Stimulated activated memory B cell treated with anti-CD40 and anti-IgM and Interleukin-4, amounts not matched to agents 10 μg/mL and 1 μg/mL and 100 μg/mL, for 72 hours (primary cell): ENCODE data around the gene MAN1B1.

Experiments used
- ATAC-seq: fragments of 150-1000 bp; cut with Tn5 transposase; 2 replicates; pipeline ENCODE4 v1.10.0; 2021
- H3K27ac Mint-ChIP-seq: one replicate; pipeline ENCODE4 v1.8.0; 2022; ENCODE audit warnings: mild to moderate bottlenecking, mixed read lengths
- H3K27me3 Mint-ChIP-seq: one replicate; pipeline ENCODE4 v1.8.0; 2022; ENCODE audit warnings: mixed read lengths
- H3K36me3 Mint-ChIP-seq: one replicate; pipeline ENCODE4 v1.8.0; 2022; ENCODE audit warnings: mixed read lengths
- H3K4me1 Mint-ChIP-seq: one replicate; pipeline ENCODE4 v1.8.0; 2022; ENCODE audit warnings: mixed read lengths
- H3K4me3 Mint-ChIP-seq: one replicate; pipeline ENCODE4 v1.8.0; 2022; ENCODE audit warnings: mild to moderate bottlenecking, moderate library complexity, mixed read lengths
- H3K9me3 Mint-ChIP-seq: one replicate; pipeline ENCODE4 v1.8.0; 2022; ENCODE audit warnings: mixed read lengths

Gene MAN1B1

DNA sequence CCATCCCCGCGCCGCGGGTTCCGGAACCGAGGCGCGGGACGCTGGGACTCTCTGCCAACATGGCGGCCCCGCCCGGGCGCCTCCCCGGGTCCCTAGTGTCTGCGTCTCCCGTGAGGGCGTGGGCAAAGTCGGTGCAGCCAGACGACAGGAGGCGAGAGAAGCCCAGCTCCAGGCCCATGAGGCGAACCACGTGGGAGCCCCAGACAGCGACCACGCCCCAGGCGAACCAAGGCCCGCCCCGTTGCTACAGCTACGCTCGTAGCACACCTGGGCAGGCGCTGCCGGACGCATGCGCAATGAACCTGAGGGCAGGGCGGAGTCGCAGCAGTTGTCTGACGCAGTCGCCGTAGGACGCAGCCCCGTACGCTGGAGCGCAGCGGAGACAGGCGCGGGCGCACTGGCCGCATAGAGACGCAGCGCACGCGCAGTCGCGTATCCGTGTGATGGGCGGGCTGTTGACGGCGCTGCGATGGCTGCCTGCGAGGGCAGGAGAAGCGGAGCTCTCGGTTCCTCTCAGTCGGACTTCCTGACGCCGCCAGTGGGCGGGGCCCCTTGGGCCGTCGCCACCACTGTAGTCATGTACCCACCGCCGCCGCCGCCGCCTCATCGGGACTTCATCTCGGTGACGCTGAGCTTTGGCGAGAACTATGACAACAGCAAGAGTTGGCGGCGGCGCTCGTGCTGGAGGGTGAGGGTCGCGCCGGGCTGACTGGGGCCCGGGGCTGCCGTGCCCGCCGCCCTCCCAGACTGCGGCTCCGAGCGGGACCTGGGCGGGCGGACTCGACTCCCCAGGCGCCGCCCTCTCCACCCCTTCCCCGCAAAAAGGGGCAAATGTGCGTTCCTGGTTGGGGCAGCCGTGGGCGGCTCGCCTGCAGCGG is at the start of gene MAN1B1:
Gene MAN1B1, plus strand, starts transcription at position 455 of the 878 bp plus-strand sequence. Its CDS starts 15 bp downstream, at position 470.
- H3K36me3 Mint-ChIP-seq, result peaks cover 24% of the 10 kb centered on the region
- H3K27ac Mint-ChIP-seq, result peak within 1 kb of the TSS; percentile 99
- H3K27me3 Mint-ChIP-seq, result no peaks in the 10 kb centered on the region
- peak within 1 kb of the TSS; percentile 91 for H3K4me3 Mint-ChIP-seq
- H3K4me1 Mint-ChIP-seq, result peaks cover 68% of the 10 kb centered on the region
- peak; percentile 91 for ATAC-seq
- no peaks in the 10 kb centered on the region for H3K9me3 Mint-ChIP-seq

DNA sequence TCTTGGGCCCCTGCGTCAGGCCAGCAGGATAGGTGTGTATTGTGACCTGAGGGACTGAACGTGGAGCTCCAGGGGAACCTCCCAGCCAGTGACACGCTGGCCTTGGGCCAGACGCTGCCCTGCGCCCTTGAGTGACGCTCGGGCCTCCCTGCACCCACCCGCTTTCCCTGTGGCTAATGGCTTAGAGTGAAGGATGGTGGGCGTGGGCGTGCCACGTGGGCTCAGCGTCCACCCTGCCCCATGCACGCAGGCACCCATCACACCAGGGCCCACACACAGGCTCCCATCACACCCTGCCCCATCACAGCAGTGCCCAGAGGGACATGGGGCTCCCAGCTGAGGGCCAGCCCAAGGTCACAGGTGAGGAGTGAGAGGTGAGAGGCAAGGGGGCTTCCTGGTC is 49.8 kb upstream of the MAN1B1 start:
- Mint-ChIP-seq H3K27ac (no peak overlapping the region), H3K27me3 (peaks cover 40% of the 10 kb centered on the region), H3K9me3 (no peaks in the 10 kb centered on the region), H3K4me3 (no peak overlapping the region), H3K36me3 (no peaks in the 10 kb centered on the region), H3K4me1 (peaks cover 36% of the 10 kb centered on the region)
- no peak for ATAC-seq

DNA sequence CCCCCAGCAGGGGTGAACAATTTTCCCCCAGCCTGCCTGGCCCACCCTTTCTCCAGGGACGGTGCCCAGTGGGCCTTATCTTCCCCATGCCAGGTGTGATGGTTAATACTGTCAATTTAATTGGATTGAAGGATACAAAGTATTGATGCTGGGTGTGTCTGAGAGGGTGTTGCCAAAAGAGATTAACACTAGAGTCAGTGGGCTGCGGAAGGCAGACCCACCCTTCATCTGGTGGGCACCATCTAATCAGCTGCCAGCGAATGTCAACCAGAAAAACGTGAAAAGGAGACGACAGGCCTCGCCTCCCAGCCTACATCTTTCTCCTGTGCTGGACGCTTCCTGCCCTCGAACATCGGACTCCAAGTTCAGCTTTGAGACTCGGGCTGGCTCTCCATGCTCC is 49.3 kb upstream of the MAN1B1 start:
- H3K4me1 Mint-ChIP-seq, result peaks cover 32% of the 10 kb centered on the region
- no peaks in the 10 kb centered on the region for H3K36me3 Mint-ChIP-seq
- H3K4me3 Mint-ChIP-seq, result no peak overlapping the region
- peaks cover 45% of the 10 kb centered on the region for H3K27me3 Mint-ChIP-seq
- H3K27ac Mint-ChIP-seq, result no peak overlapping the region
- H3K9me3 Mint-ChIP-seq, result no peaks in the 10 kb centered on the region
- ATAC-seq, result no peak

DNA sequence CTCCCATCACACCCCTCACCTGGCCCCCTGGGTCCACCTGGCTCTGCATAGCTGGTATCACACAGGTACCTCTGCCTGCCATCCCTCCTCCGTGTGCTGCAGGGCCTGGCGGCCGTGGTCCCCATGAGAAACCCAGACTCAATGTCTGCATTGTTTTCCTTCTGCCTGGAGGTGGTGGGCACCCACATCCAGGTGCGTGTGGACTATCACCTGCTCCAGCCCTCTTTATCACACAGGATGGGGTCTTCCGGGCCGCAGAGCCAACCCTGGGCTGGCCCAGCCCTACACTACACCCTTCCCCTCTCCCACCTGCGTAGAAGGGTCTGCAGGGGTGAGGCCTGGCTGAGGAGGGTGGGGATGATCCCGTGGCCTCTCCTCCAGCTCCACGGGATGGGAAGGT is 47.9 kb upstream of the MAN1B1 start:
- ATAC-seq, result no peak
- peaks cover 59% of the 10 kb centered on the region for H3K27me3 Mint-ChIP-seq
- H3K36me3 Mint-ChIP-seq, result no peaks in the 10 kb centered on the region
- H3K27ac Mint-ChIP-seq, result no peak overlapping the region
- H3K4me3 Mint-ChIP-seq, result no peak overlapping the region
- peaks cover 17% of the 10 kb centered on the region for H3K4me1 Mint-ChIP-seq
- H3K9me3 Mint-ChIP-seq, result no peaks in the 10 kb centered on the region

DNA sequence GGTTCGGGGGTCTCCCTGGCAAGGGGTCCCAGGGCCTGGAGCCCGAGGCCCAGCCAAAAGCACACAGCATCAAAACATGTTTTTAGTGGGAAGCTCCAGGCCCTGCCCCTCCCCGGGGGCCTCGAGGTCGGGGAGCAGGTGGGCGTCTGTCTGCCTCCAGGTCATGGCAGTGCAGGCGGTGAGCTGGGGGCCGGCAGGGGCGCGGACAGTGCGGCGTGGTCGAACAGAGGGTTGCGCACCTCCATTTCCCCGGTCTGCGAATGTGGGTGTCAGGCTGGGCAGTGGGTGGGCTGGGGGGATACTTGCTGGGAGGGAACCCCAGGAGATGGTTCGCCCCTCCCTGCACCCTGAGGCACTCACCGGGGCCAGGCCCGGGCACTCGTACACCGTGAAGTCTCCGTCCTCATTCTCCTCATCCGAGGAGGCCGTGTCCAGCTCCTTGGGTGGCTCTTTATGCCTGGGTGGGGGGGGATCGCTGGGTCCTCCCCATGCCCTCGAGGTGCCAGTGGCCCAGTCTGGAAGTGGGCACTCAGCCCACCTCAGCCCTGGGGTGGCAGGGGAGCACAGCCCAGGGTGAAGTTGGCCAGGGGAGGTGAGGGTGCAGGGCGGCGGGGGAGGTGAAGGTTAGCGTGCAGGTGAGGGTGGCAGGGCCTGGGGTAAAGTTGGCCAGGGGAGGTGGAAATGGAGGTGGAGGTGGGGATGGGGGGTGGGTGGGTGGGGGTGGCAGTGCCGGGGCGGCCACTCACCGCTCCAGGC is 47.0 kb upstream of the MAN1B1 start:
- Mint-ChIP-seq H3K27ac (no peak overlapping the region), H3K36me3 (no peaks in the 10 kb centered on the region), H3K9me3 (no peaks in the 10 kb centered on the region), H3K4me1 (peaks cover 13% of the 10 kb centered on the region), H3K4me3 (no peak overlapping the region), H3K27me3 (peaks cover 68% of the 10 kb centered on the region)
- no peak for ATAC-seq

DNA sequence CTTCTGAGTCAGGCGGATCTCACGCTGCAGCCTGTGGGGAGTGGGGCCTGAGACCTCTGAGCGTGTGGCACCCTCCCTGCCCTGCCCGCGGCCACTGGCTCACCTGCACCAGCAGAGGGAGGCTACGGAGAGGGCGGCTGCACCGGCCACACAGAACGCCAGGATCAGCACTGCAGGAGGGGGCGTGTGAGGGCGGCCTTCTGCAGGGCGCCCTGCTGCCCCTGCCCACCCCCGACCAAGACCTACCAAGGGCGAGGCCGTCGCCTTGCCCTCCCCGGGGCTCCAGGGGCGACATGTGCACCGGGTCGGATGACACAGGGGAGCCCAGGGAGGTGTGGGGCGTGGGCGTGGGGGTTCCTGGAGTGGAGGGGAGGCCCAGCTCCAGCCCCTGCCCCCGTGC is 46.2 kb upstream of the MAN1B1 start:
- Mint-ChIP-seq H3K9me3 (no peaks in the 10 kb centered on the region), H3K27ac (no peak overlapping the region), H3K27me3 (peaks cover 75% of the 10 kb centered on the region), H3K4me3 (no peak overlapping the region), H3K36me3 (no peaks in the 10 kb centered on the region), H3K4me1 (peaks cover 11% of the 10 kb centered on the region)
- peak; percentile 42 for ATAC-seq

DNA sequence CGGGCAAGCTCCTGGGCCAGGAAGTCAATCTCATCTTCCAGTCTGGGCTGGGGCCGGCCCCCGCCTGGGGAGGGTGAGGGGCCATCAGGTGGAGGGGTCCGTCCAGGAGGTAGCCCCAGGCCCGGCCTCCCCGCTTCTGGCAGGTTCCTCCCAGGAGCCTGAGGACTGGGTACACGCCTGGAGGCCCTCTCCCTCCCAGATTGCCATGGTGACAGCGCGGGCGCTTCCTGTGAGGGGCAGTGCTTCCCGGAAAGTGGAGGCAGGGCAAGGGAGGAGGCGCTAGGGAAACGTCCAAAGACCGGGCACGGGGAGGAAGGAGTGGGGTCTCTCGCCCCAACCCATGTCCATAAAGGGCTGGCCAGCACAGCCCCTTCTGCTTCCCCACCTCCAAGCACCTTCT is 45.7 kb upstream of the MAN1B1 start:
- Mint-ChIP-seq H3K9me3 (no peaks in the 10 kb centered on the region), H3K27ac (no peak overlapping the region), H3K4me1 (peaks cover 11% of the 10 kb centered on the region), H3K27me3 (peaks cover 76% of the 10 kb centered on the region), H3K36me3 (no peaks in the 10 kb centered on the region), H3K4me3 (no peak overlapping the region)
- ATAC-seq, result no peak

DNA sequence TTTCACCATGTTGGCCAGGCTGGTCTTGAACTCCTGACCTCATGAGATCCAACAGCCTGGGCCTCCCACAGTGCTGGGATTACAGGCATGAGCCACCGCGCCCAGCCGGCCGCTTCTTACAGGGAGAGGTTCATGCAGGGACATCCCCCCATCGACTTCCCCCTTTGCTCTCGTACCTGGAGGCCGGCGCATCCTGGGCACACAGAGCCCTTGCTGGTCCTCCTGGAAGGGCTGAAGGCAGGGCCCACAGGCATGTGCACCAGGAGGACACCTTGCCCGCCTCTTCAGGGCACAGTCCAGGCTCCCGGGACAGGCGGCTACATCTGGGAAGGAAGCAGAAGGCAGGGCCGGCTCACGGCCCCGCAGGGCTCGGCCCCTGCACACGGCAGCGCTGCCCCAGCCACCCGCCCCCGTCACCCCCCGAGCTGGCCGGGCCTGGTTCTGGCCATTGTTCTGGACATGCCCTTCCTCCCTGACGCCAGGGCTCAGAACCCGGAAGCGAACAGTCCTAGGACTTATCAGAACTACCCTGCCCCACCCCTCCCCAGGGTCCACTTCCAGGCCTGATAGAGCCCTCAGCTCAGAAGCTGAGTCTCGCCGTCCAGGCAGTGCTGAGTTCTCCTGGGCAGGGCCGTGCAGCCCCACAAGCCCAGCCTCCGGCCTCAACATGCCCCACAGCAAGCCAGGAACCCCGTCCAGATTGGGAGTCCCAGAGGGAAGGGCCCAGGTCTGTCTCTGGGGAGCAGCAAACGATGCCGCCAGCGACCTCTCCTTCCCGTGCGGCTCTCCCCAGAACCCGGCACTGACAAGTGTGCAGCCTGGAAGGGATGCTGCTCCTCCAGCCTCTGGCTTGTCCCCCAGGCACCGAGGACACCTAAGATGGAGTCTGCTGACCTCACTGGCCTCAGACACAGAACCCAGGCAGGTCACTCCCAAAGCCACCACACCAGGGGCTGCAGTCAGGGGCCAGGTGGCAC is 43.7 kb upstream of the MAN1B1 start:
- H3K27me3 Mint-ChIP-seq, result peaks cover 93% of the 10 kb centered on the region
- H3K36me3 Mint-ChIP-seq, result no peaks in the 10 kb centered on the region
- peaks cover 15% of the 10 kb centered on the region for H3K4me1 Mint-ChIP-seq
- H3K9me3 Mint-ChIP-seq, result no peaks in the 10 kb centered on the region
- no peak for ATAC-seq
- no peak overlapping the region for H3K4me3 Mint-ChIP-seq
- H3K27ac Mint-ChIP-seq, result no peak overlapping the region

DNA sequence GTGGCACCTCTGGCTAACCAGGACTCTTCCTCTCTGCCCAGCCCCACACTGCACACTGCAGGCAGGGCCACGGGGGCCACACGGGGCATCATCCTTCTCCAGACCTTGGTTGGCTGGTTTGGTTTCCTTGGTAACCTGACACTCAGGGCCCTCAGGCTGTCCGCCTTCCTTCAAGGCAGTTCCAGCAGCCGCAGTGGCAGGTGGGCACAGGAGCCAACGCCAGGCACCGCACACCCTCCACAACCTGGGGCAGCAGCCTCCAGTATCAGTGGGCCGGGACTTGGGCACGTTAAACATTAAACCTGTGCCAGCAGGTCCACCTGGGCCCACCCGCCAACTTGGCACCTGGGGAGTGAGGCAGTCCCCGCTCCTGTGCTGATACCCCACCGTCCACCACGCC is 42.7 kb upstream of the MAN1B1 start:
- Mint-ChIP-seq H3K27ac (no peak overlapping the region), H3K36me3 (no peaks in the 10 kb centered on the region), H3K4me1 (peaks cover 15% of the 10 kb centered on the region), H3K9me3 (no peaks in the 10 kb centered on the region), H3K4me3 (no peak overlapping the region), H3K27me3 (peaks cover 89% of the 10 kb centered on the region)
- no peak for ATAC-seq

DNA sequence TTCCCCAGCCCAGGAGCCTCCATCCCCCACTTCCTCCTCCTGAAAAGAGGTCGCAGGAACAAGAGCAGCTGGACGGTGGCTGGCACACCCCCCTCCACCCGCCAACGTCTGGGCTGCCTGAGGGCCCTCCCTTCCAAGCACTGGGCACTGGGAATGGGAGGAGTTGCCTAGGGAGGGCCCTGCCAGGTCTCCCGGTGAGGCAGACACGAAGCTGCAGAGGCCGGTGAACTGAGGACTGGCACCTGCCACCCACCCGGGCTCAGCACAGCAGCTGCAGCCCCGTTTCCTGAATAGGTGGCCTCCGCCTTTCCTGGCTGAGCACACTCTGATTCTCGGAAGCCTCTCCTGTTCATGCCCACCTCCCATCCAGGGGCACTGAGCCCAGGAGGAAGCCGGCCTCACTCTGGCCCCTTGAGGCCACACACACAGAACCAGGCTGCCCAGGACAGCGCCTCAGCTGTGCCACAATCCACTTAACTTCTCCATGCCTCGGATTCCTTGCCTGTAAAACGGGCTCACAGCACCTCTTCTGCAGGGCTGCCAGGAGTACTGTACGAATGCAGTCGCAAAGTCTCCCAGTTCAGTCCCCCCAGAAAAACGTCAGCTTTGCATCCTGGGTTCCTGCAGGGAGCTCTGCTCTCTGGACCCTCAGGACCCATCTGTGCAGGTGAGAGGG is 42.1 kb upstream of the MAN1B1 start:
- peaks cover 90% of the 10 kb centered on the region for H3K27me3 Mint-ChIP-seq
- no peaks in the 10 kb centered on the region for H3K9me3 Mint-ChIP-seq
- no peak overlapping the region for H3K27ac Mint-ChIP-seq
- H3K36me3 Mint-ChIP-seq, result no peaks in the 10 kb centered on the region
- peak overlapping the region; percentile 7 for H3K4me3 Mint-ChIP-seq
- peaks cover 15% of the 10 kb centered on the region for H3K4me1 Mint-ChIP-seq
- no peak for ATAC-seq

DNA sequence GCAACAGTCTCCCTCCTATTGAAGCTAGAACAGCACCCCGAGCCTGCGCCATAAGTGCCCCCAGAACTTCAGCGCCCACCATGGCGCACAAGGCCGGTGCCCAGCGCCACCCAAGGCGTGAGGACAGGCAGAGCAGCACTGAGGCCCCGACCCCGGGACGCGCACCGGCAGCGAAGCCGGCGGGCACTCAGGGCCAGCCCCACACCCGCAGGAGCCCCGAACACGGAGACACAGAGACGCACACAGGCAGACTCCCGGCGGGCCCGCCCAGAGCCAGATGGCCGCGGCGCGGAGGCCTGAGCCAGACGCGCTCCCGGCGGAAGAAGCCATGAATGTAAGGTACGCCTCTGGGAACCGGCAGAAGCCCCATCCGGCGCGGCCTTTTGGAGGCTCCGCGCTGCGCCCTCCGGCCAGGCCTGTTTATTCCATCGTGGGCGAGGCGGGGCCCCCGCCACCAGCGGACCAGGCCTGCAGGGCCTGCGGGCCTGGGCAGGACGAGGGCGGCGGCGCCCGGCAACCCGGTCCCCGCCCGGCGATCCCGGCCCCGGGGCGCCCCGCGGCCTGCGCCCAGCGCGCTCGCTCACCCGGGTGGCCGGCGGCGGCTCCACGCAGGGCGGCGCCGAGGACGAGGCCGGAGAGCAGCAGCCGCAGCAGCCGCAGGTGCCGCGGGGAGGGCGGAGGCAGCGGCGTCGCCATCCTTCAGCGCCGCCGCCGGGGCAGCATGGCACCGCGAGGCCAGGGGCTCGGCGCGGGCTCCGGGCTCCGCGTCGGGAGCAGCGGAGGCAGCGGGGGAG is 41.3 kb upstream of the MAN1B1 start:
- no peak for ATAC-seq
- Mint-ChIP-seq H3K4me3 (peak overlapping the region; percentile 29), H3K27me3 (peaks cover 91% of the 10 kb centered on the region), H3K9me3 (no peaks in the 10 kb centered on the region), H3K27ac (no peak overlapping the region), H3K36me3 (no peaks in the 10 kb centered on the region), H3K4me1 (peaks cover 15% of the 10 kb centered on the region)

DNA sequence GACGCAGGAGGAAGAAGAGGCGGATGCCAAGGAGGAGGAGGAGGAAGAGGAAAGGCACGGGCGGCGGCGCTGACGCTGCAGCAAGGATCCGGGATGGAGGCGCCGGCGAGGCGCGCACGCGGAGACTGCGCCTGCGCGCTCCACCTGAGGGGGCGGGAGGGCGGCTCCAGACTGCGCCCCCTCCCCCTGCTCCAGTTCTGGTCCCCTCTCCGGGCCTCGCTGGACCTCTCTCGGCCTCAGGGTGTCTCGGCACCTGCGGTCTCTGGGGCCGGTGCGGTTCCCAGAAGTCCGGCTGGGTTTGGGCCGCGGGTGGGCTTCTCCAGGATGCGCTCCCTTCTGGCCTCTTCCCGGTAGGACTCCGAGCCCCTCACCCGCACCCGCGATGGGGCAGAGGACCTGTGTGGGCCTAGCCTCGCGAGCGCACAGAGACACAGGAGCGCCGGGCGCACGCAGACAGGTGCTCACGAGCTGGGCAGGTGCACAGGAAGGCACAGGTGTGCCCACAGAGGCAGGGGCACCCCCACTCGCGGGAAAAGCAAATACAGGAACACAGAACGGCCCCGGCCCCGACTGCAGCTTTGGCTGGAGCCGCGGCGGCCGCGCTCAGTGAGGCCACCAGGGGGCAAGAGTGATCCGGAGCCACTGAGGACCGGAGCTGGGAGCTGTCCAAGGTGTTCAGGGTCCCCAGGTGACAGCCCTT is 40.5 kb upstream of the MAN1B1 start, which contains the start of gene NPDC1:
Gene NPDC1, minus strand, starts transcription at position 90 of the 700 bp plus-strand sequence. CDS start 188 bp downstream, outside the sequence.
- Mint-ChIP-seq H3K36me3 (no peaks in the 10 kb centered on the region), H3K4me1 (peaks cover 15% of the 10 kb centered on the region), H3K4me3 (peak within 1 kb of the TSS; percentile 29), H3K9me3 (no peaks in the 10 kb centered on the region), H3K27ac (no peak within 1 kb of the TSS), H3K27me3 (peaks cover 91% of the 10 kb centered on the region)
- ATAC-seq, result peak; percentile 81
